Glutamatergic neuron (in vitro differentiated cells): ENCODE measurements around the gene CSNK1G1. TPM values are rescaled to one million over a fixed set of nuclear protein-coding genes. Genes with fewer than 3 reads are reported as not detected.

Source experiments
- DNase-seq: peaks from one replicate; pipeline ENCODE4 v3.0.0; 2022
- H3K27ac Mint-ChIP-seq: one replicate; pipeline ENCODE4 v1.8.0; 2020; ENCODE audit warnings: mild to moderate bottlenecking, mixed read lengths, inconsistent platforms; ENCODE audit not compliant: unreplicated experiment
- H3K27me3 Mint-ChIP-seq: one replicate; pipeline ENCODE4 v1.8.0; 2020; ENCODE audit warnings: mild to moderate bottlenecking, moderate library complexity, mixed read lengths, inconsistent platforms; ENCODE audit not compliant: unreplicated experiment
- H3K36me3 Mint-ChIP-seq: one replicate; pipeline ENCODE4 v1.8.0; 2020; ENCODE audit warnings: mild to moderate bottlenecking, mixed read lengths, inconsistent platforms; ENCODE audit not compliant: unreplicated experiment
- H3K4me1 Mint-ChIP-seq: one replicate; pipeline ENCODE4 v1.8.0; 2020; ENCODE audit warnings: mild to moderate bottlenecking, low read depth, mixed read lengths, inconsistent platforms; ENCODE audit not compliant: unreplicated experiment
- H3K4me3 Mint-ChIP-seq: one replicate; pipeline ENCODE4 v1.8.0; 2020; ENCODE audit warnings: mild to moderate bottlenecking, mixed read lengths, inconsistent platforms; ENCODE audit not compliant: unreplicated experiment
- H3K9me3 Mint-ChIP-seq: one replicate; pipeline ENCODE4 v1.8.0; 2020; ENCODE audit warnings: mild to moderate bottlenecking, moderate library complexity, mixed read lengths, inconsistent platforms; ENCODE audit not compliant: unreplicated experiment
- CTCF ChIP-seq: fragments of 200-600 bp; sonication (generic); IDR thresholded peaks from one replicate; pipeline ENCODE4 v1.5.0; 2021; ENCODE audit not compliant: partially characterized antibody, unreplicated experiment
- total RNA-seq: library from RNA; stranded (reverse); fragmentation: NEBNext Ultra II Directional; extraction: Animal tissue kit (Norgen Biotek cat#: 25700); gene quantifications from one replicate; pipeline ENCODE4 v1.2.1, GENCODE V29; 2021; ENCODE audit not compliant: unreplicated experiment

The CSNK1G1 gene
- total RNA-seq, 1 donor from 2014 or later: 34.2 TPM

- peaks cover 1% of the 10 kb centered on the region for H3K9me3 Mint-ChIP-seq
- no peak overlapping the region for H3K4me3 Mint-ChIP-seq
- H3K4me1 Mint-ChIP-seq: no peaks in the 10 kb centered on the region
- H3K27me3 Mint-ChIP-seq: no peaks in the 10 kb centered on the region
- H3K36me3 Mint-ChIP-seq: peaks cover 12% of the 10 kb centered on the region
- no peak for DNase-seq
- TF ChIP-seq CTCF: no peak
- H3K27ac Mint-ChIP-seq: no peak overlapping the region
Measured at GRCh38 chr15:64263567-64263966, 92.4 kb downstream of the CSNK1G1 start.

GRCh38 chr15:64256051-64256450 is 99.9 kb downstream of the CSNK1G1 start:
- no peak for TF ChIP-seq CTCF
- H3K36me3 Mint-ChIP-seq: peaks cover 7% of the 10 kb centered on the region
- no peaks in the 10 kb centered on the region for H3K4me1 Mint-ChIP-seq
- H3K27ac Mint-ChIP-seq: no peak overlapping the region
- no peak for DNase-seq
- no peaks in the 10 kb centered on the region for H3K27me3 Mint-ChIP-seq
- no peak overlapping the region for H3K4me3 Mint-ChIP-seq
- H3K9me3 Mint-ChIP-seq: no peaks in the 10 kb centered on the region

GRCh38 chr15:64251658-64252057 is 104.3 kb downstream of the CSNK1G1 start:
- Mint-ChIP-seq H3K4me1 (no peaks in the 10 kb centered on the region), H3K27ac (no peak overlapping the region), H3K9me3 (no peaks in the 10 kb centered on the region), H3K4me3 (no peak overlapping the region), H3K36me3 (peaks cover 3% of the 10 kb centered on the region), H3K27me3 (no peaks in the 10 kb centered on the region)
- no peak for TF ChIP-seq CTCF
- DNase-seq: no peak

- H3K36me3 Mint-ChIP-seq: no peaks in the 10 kb centered on the region
- H3K9me3 Mint-ChIP-seq: no peaks in the 10 kb centered on the region
- no peak overlapping the region for H3K27ac Mint-ChIP-seq
- no peaks in the 10 kb centered on the region for H3K4me1 Mint-ChIP-seq
- no peaks in the 10 kb centered on the region for H3K27me3 Mint-ChIP-seq
- TF ChIP-seq CTCF: no peak
- no peak overlapping the region for H3K4me3 Mint-ChIP-seq
- no peak for DNase-seq
Measured at GRCh38 chr15:64251121-64251520, 104.9 kb downstream of the CSNK1G1 start.

GRCh38 chr15:64249883-64250575 is 105.9 kb downstream of the CSNK1G1 start:
- TF ChIP-seq CTCF: no peak
- no peaks in the 10 kb centered on the region for H3K27me3 Mint-ChIP-seq
- H3K4me1 Mint-ChIP-seq: no peaks in the 10 kb centered on the region
- no peaks in the 10 kb centered on the region for H3K36me3 Mint-ChIP-seq
- no peak overlapping the region for H3K4me3 Mint-ChIP-seq
- H3K27ac Mint-ChIP-seq: no peak overlapping the region
- no peak for DNase-seq
- H3K9me3 Mint-ChIP-seq: no peaks in the 10 kb centered on the region
